GM18526 (cell line): Measurements from ENCODE around the gene MAEL.

Experiments
- POLR2A ChIP-seq: IDR thresholded peaks from 3 replicates; pipeline ENCODE4 v1.6.1; 2011; ENCODE audit not compliant: insufficient read length; ENCODE audit errors: extremely low read depth

Gene MAEL

GRCh38 chr1:166971252-166971651 is 17.8 kb upstream of the MAEL start:
- TF ChIP-seq POLR2A = no peak

GRCh38 chr1:166972193-166972592 is 16.9 kb upstream of the MAEL start:
- no peak for TF ChIP-seq POLR2A

GRCh38 chr1:166972826-166973225 is 16.3 kb upstream of the MAEL start:
- TF ChIP-seq POLR2A = no peak

- TF ChIP-seq POLR2A = no peak
Measured at GRCh38 chr1:166974647-166975345, 14.3 kb upstream of the MAEL start.

- peak; percentile 16 for TF ChIP-seq POLR2A
Measured at GRCh38 chr1:166975361-166976129, 13.5 kb upstream of the MAEL start, which contains the start of gene ILDR2. TSS of gene ILDR2 (minus strand) at chr1:166975540. CDS start at chr1:166975268, 272 bp downstream.

GRCh38 chr1:166977951-166978350 is 11.1 kb upstream of the MAEL start:
- TF ChIP-seq POLR2A = no peak

GRCh38 chr1:166978821-166979220 is 10.3 kb upstream of the MAEL start:
- no peak for TF ChIP-seq POLR2A

- TF ChIP-seq POLR2A = no peak
Measured at GRCh38 chr1:166980383-166980782, 8.7 kb upstream of the MAEL start.

- TF ChIP-seq POLR2A = no peak
Measured at GRCh38 chr1:166980818-166981217, 8.3 kb upstream of the MAEL start.

GRCh38 chr1:166981589-166981988 is 7.5 kb upstream of the MAEL start:
- no peak for TF ChIP-seq POLR2A

GRCh38 chr1:166999075-166999474 is 10.0 kb downstream of the MAEL start:
- TF ChIP-seq POLR2A = no peak

GRCh38 chr1:166999500-167000055 is 10.5 kb downstream of the MAEL start:
- TF ChIP-seq POLR2A = no peak

- no peak for TF ChIP-seq POLR2A
Measured at GRCh38 chr1:167000546-167000945, 11.5 kb downstream of the MAEL start.

GRCh38 chr1:167002354-167002753 is 13.3 kb downstream of the MAEL start:
- TF ChIP-seq POLR2A = no peak

GRCh38 chr1:167003711-167004110 is 14.6 kb downstream of the MAEL start:
- TF ChIP-seq POLR2A = no peak

- TF ChIP-seq POLR2A = no peak
Measured at GRCh38 chr1:167011560-167012191, 22.6 kb downstream of the MAEL start.
